Esophagus muscularis mucosa (tissue), 3 donors: Measurements from ENCODE around the gene YY1.

Experiments
- POLR2A ChIP-seq: fragments of 450-650 bp; IDR thresholded peaks from one replicate; pipeline ENCODE4 v1.6.1; 2017; ENCODE audit warnings: antibody characterized with exemption, moderate library complexity, mild to moderate bottlenecking, low read depth
- TF ChIP-seq, protein P1 (sequence below), 3 experiments: fragments of 200-600 bp in 2 of 3; fragments of 450-650 bp in 1 of 3; sonication (generic) in 2 of 3; IDR thresholded peaks; one replicate each; pipeline ENCODE4 v1.5.1; 2017 to 2019; ENCODE audit warnings: antibody characterized with exemption in 3 of 3, mild to moderate bottlenecking in 2 of 3, moderate library complexity in 1 of 3

DNA sequence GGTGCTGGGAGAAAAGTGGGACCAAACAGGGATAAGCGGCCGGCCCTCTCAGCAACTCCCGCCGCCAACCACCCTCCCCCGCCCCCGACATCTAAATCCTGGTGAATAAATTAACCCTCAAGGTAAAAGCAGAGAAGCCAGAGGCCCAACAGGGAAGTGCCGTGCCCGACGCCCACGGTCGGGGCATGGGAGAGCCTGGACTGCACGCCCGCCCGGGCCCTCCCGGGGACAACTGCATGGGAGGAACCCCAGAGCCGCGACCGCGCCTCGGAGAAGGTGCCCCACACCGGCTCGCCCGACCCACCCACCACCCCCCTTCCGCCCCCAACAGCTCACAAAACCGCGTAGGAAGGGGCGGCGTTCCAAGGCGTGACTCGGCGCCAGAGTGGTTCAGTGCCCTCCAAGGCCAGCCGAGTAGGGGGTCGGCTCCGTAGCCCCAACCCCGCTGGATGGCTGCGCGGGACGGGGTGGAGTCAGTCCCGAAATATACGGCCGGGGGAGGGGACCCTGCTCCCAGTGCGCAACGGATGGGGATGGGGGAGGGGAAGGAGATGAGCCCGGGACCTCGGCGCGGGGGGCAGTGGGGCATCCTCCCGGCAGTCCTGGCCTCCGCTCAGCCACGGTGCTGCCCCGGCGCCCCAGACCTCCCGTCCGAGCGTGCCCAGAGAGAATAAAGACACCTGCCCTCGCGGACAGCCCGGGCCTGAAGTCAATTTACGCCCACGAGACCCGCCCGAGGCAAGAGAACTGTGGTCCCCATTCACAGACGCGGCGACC is 66.6 kb downstream of the YY1 start:
- TF ChIP-seq, protein P1, sequence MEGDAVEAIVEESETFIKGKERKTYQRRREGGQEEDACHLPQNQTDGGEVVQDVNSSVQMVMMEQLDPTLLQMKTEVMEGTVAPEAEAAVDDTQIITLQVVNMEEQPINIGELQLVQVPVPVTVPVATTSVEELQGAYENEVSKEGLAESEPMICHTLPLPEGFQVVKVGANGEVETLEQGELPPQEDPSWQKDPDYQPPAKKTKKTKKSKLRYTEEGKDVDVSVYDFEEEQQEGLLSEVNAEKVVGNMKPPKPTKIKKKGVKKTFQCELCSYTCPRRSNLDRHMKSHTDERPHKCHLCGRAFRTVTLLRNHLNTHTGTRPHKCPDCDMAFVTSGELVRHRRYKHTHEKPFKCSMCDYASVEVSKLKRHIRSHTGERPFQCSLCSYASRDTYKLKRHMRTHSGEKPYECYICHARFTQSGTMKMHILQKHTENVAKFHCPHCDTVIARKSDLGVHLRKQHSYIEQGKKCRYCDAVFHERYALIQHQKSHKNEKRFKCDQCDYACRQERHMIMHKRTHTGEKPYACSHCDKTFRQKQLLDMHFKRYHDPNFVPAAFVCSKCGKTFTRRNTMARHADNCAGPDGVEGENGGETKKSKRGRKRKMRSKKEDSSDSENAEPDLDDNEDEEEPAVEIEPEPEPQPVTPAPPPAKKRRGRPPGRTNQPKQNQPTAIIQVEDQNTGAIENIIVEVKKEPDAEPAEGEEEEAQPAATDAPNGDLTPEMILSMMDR (IDR thresholded peaks at IDR 0.05), result peak in 1 of 3 experiments; percentile 1
- TF ChIP-seq POLR2A, result no peak
